MCF 10A (cell line): ENCODE results near the gene TMEM220. TPM values are rescaled to one million over a fixed set of nuclear protein-coding genes. Genes with fewer than 3 reads are reported as not detected.

ENCODE experiments used
- BruUV-seq: library from RNA; stranded (reverse); fragments of 400-500 nt; replicated peaks from 2 replicates; lab custom pipeline; 2021; lab: Mats Ljungman, UMichigan
- CTCF ChIA-PET: fragments of 300-600 bp; sonication (Branson Sonifier 250); formaldehyde crosslinking; extraction: SDS; loops from one replicate; lab custom pipeline; 2021; ENCODE audit warnings: antibody characterized with exemption, inconsistent platforms; lab: Yijun Ruan, JAX
- POLR2A ChIA-PET: fragments of 300-600, 350-650 bp; sonication (Branson Sonifier 250); formaldehyde crosslinking; extraction: SDS; loops from one replicate; lab custom pipeline; 2020; ENCODE audit warnings: antibody characterized with exemption, inconsistent platforms; lab: Yijun Ruan, JAX
- DNase-seq: peaks from one replicate; pipeline ENCODE4 v3.0.0-alpha.2; 2018; ENCODE audit not compliant: unreplicated experiment
- H3K27ac Mint-ChIP-seq: one replicate; pipeline ENCODE4 v1.8.0; 2022; ENCODE audit warnings: mild to moderate bottlenecking, low read depth, mixed read lengths; ENCODE audit not compliant: unreplicated experiment
- H3K27me3 Mint-ChIP-seq: one replicate; pipeline ENCODE4 v1.8.0; 2022; ENCODE audit warnings: mixed read lengths; ENCODE audit not compliant: insufficient read depth, unreplicated experiment
- H3K36me3 Mint-ChIP-seq: one replicate; pipeline ENCODE4 v1.8.0; 2022; ENCODE audit warnings: mild to moderate bottlenecking, moderate library complexity, mixed read lengths; ENCODE audit not compliant: insufficient read depth, unreplicated experiment
- H3K4me1 Mint-ChIP-seq: one replicate; pipeline ENCODE4 v1.8.0; 2022; ENCODE audit warnings: mixed read lengths; ENCODE audit not compliant: insufficient read depth, unreplicated experiment
- H3K4me3 Mint-ChIP-seq: one replicate; pipeline ENCODE4 v1.8.0; 2022; ENCODE audit warnings: mild to moderate bottlenecking, moderate library complexity, mixed read lengths; ENCODE audit not compliant: unreplicated experiment
- H3K9me3 Mint-ChIP-seq: one replicate; pipeline ENCODE4 v1.8.0; 2022; ENCODE audit warnings: mixed read lengths; ENCODE audit not compliant: unreplicated experiment
- CTCF ChIP-seq: fragments of 200-600 bp; IDR thresholded peaks from one replicate; pipeline ENCODE4 v1.8.0; 2022; ENCODE audit warnings: antibody characterized with exemption, mild to moderate bottlenecking; ENCODE audit not compliant: unreplicated experiment
- intact Hi-C: fragments of 100-400 bp; cut with micrococcal nuclease; formaldehyde crosslinking; loops from 2 replicates; pipeline ENCODE4 v1.14.1; 2022
- total RNA-seq: library from RNA; stranded (reverse); gene quantifications from 2 replicates; pipeline ENCODE4 v1.2.3, GENCODE V29; 2022

The TMEM220 gene
- total RNA-seq, 1 experiment from 2014 or later: 1.1 TPM

GRCh38 chr17:10716218-10716617 lies 13.6 kb downstream of the TMEM220 start:
- intact Hi-C loops: no loop called here
- H3K4me1 Mint-ChIP-seq: no peaks in the 10 kb centered on the region
- H3K36me3 Mint-ChIP-seq: peaks cover 10% of the 10 kb centered on the region
- H3K9me3 Mint-ChIP-seq: no peaks in the 10 kb centered on the region
- TF ChIP-seq CTCF: no peak
- no peak overlapping the region for H3K27ac Mint-ChIP-seq
- H3K4me3 Mint-ChIP-seq: no peak overlapping the region
- CTCF ChIA-PET: interaction anchor here (1.2 kb wide), 1 partner anchor 1253 kb away, joined by 3 read pairs; no protein-coding TSS in a partner anchor
- no peaks in the 10 kb centered on the region for H3K27me3 Mint-ChIP-seq
- POLR2A ChIA-PET: no interaction called here
- no peak for DNase-seq
- no TSS peak for BruUV-seq

GRCh38 chr17:10713318-10713717 lies 16.5 kb downstream of the TMEM220 start:
- H3K27ac Mint-ChIP-seq: no peak overlapping the region
- CTCF ChIA-PET: no interaction called here
- DNase-seq: no peak
- intact Hi-C loops: no loop called here
- H3K36me3 Mint-ChIP-seq: peaks cover 38% of the 10 kb centered on the region
- no peaks in the 10 kb centered on the region for H3K4me1 Mint-ChIP-seq
- no peaks in the 10 kb centered on the region for H3K27me3 Mint-ChIP-seq
- no peaks in the 10 kb centered on the region for H3K9me3 Mint-ChIP-seq
- no peak overlapping the region for H3K4me3 Mint-ChIP-seq
- TF ChIP-seq CTCF: no peak
- POLR2A ChIA-PET: no interaction called here
- no TSS peak for BruUV-seq

- CTCF ChIA-PET: no interaction called here
- peaks cover 56% of the 10 kb centered on the region for H3K36me3 Mint-ChIP-seq
- no peaks in the 10 kb centered on the region for H3K9me3 Mint-ChIP-seq
- POLR2A ChIA-PET: interaction anchor here (0.9 kb wide), 1 partner anchor 9 kb away, joined by 3 read pairs; no protein-coding TSS in a partner anchor
- no peak for DNase-seq
- BruUV-seq: no TSS peak
- no peaks in the 10 kb centered on the region for H3K27me3 Mint-ChIP-seq
- H3K4me3 Mint-ChIP-seq: no peak overlapping the region
- intact Hi-C loops: no loop called here
- no peak for TF ChIP-seq CTCF
- H3K27ac Mint-ChIP-seq: no peak overlapping the region
- H3K4me1 Mint-ChIP-seq: no peaks in the 10 kb centered on the region
Observed at GRCh38 chr17:10705727-10706126, 24.1 kb downstream of the TMEM220 start.

- no peak for TF ChIP-seq CTCF
- Mint-ChIP-seq H3K27ac (no peak overlapping the region), H3K4me1 (peaks cover 5% of the 10 kb centered on the region), H3K27me3 (no peaks in the 10 kb centered on the region), H3K4me3 (no peak overlapping the region), H3K9me3 (no peaks in the 10 kb centered on the region), H3K36me3 (peaks cover 27% of the 10 kb centered on the region)
- no peak for DNase-seq
- no TSS peak for BruUV-seq
- POLR2A ChIA-PET: no interaction called here
- intact Hi-C loops: no loop called here
- CTCF ChIA-PET: interaction anchor here (0.6 to 2.9 kb wide), 2 partner anchors 34 to 1169 kb away, joined by 3 to 10 read pairs; no protein-coding TSS in a partner anchor
Observed at GRCh38 chr17:10702574-10702973, 27.2 kb downstream of the TMEM220 start.
